Effector CD8-positive, alpha-beta T cell (primary cell): ENCODE results near the gene CCDC187.

Source experiments
- DNase-seq: peaks from one replicate; lab custom pipeline; 2025; lab: John Stamatoyannopoulos, UW

The CCDC187 gene

DNA sequence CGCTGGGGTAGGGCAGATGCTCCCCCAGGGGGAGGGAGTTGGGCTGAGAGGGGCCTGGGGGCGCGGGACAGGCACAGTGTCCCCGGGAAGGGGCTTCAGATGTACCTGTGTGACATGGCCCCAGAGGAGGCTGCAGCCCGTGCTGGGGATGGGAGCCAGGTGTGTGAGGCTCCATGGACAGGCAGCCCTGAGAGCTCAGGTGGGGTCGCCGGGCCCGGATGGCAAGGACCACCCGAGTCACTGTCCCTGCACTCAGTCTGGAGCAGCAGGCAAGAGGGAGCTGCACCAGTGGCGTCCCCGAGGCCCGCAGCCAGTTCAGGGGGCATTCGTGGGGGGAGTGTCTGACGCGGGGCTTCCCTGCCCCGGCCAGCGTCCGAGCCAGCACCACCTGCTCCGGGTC, 18.9 kb downstream of the CCDC187 start:
- DNase-seq, result no peak

DNA sequence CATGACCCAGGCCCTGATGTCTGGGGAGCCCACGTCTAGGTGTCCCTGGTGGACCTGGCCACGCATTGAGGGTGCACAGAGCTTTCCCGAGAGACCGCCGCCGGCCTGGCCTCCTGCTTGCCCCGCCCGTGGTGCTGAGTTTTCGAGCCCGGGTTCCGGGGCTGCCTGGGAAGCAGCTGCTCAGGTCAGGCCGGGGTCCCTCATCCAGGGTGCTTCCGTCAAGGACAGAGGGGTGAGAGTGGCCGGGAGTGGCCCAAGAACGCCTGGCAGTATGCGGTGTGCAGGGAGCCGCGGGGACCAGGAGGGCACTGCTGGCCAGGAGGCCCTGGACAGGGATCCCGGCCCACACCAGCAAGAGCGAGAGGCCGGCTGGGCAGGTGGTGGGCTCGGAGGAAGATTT, 19.6 kb downstream of the CCDC187 start:
- DNase-seq, result no peak

DNA sequence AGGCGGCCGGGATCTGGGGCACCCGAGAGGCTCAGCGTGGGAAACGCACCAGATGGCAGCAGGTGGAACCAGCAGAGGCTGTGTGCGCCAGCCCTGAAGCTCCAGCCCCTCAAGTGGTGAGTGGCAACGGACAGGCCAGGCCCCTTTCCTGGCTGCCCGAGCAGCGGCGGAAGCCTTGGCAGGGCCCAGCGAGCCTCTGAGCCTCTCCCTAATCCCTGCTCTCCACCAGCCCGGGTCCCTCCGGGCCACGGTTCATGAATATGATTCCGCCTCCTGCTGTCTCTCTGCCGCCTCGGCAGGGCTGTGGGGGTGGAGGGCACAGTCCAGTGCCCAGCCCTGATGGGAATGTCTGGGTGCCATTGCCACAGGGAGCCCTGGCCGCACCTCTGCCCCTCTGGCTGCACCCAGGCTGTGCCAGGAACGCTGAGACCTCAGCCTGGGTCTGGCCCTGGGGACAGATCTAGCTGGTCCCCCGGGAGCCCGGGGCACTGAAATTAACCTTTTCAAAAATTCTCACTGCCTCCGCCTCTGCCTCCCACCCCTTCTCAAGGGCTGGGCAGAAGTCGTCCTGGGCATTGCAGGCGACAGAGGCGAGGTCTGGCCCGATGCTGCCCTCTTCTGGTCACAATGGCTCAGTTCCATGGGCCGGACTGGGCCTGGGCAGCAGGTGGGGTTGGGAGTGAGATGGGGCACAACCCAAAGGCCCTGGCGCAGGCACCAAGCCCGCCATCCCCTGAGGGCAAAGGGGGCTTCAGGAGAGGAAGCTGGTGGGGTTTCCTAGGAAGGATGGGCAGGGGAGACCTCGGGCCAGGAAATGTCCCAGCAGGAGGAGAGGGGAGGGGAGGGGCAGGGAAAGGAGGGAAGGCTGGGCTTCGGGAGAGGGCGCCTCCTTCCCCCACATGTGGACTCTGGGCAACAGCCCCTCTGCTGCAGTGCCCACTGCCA, 20.3 kb downstream of the CCDC187 start:
- DNase-seq, result peak; percentile 49

DNA sequence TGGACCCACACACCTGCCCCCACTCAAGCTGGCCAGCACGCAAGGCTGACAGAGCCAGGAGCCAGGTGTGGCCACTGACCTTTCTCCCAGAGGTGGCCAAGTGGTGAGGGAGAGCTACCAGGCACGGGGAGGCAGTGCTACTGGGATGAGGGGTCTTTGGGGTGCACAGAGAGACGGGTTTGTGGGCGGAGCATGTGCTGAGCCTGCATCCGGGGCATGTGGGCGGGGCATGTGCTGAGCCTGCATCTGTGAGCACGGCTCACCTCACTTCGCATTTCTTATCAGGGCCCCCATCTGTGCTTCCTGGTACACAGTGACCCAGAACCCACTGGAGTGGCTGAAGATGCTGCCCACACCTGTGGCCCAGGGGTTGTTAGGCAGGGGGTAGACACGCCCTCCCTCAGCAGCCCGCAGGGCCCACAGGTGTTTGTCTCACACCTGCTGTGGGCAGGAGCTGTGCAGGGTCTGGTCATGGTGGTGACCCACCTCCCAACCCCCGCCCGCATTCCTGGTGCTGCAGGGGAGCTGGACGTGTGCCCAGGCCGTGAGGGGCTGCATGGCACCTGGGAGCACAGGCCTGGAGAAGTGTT, 21.5 kb downstream of the CCDC187 start:
- DNase-seq, result no peak

DNA sequence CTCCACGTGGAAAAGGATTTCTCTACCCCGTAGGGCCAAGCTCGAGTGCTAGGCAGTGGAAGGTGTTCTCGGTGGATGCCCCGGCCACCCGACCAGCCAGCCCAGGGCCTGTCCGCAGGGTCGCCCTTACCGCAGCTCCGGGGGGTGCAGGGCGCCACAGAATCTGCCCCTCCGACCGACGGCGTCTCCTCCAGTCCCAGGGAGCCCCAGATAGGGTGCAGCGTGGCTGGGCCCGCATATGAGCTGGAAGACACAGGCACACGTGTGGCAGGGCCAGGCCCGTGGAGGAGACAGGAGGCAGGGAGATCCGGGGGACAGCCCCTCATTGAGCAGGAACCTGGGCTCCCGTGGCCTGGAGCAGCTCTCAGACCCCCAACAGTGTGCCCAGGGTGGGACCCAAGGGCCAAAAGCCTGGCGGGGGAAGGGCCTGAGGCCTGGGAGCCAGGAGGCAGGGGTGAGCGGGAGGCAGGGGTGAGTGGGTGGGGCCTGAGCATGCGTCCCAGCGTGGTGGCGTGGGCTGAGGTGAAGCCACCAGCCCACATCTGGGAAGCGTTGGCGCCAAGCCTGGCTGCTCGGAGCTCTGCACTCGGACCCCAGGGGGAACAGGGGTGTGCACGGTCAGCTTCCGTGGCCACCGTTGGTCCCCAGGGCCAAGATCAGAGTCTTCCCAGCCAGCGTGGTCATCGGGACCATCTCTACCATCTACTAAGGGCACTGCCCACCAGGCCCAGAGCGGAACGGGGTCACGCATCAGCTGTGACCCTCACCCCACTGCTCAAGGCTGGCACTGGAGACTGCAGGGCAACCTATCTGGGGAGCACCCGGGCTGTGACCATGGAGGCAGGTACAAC, 22.2 kb downstream of the CCDC187 start:
- no peak for DNase-seq

DNA sequence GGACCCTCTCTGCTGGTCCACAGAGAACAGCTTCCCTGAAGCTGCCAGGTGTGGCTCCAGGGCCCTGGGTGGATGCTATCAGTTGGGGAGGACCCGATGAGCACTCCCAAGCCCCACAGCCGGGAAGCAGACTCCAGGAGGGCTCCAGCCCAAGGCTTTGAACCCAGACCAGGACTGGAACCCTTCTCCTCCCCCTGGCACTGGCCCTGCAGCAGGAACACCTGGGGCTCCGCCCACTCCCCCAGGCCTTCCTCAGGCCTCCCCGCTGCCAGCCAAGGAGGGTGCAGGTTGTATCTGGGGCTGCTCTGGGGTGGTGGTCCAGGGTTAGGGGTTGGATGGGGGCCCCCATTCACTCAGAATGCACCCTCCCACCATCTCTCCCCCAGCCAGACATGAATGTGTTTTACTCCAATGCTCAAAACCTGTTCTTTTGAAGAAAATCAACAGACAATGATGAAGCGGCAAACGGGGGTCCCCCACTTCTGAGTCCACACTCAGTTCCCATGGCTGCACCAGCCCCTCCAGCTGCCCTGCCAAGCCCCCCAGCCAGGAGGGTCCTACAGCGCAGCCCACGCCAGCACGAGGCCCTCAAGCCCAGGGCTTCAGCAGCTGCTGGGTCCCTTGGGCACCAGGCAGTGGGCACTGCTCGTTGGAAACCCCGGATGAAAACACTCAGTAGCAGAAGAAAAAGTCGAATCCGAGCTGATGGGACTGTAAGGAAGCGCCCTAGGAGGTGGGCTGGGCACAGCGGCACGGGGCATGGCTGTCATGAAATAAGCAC, 23.2 kb downstream of the CCDC187 start:
- DNase-seq, result no peak

DNA sequence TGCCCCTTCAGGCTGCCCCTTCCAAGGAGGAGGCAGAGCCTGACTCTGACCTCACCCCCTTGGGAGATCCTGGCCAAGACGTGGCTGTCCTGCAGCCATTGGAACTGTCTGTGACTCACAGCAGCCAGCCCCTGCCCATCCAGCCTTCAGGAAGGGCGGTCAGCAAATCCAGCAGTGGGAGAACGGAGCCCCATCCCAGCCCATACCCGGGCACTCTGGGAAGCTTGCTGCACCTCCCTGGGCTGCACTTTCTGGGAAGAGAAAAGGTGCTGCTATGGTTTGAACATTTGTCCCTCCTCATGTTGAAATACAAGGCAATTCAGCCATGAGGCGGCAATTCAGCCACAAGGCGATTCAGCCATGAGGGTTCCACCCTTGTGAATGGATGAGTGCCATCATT, 24.4 kb downstream of the CCDC187 start:
- no peak for DNase-seq

DNA sequence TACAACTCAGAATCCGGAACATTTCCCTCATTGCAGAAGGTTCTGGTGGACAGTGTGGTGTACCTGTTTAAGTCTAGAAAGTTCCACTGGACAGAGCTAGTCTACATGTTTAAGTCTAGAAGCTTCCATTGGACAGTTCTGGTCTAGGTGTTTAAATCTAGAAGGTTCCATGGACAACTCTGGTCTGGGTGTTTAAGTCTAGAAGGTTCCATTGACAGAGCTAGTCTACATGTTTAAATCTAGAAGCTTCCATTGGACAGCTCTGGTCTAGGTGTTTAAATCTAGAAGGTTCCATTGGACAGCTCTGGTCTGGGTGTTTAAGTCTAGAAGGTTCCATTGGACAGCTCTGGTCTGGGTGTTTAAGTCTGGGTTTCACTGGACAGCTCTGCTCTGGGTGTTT, 25.0 kb downstream of the CCDC187 start:
- DNase-seq, result no peak

DNA sequence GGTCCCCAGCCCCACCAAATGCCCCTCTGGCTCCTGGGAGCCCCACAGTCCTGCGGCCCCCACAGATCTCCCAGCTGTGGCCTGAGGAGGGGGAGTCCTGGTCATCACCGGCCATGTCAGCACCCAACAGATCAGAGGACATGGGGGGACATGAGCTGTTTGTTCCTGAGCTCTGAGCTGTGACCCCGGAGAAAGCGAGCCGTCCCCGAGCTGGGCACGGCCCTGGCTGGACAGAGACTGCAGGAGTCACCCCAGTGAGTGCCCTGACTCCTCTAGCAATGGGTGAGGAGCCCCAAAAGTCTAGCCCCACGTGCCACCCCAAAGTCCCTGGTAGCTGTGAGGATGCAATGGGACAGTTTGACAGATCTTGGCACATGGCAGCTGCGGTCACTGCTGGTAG, 25.7 kb downstream of the CCDC187 start:
- DNase-seq, result no peak

DNA sequence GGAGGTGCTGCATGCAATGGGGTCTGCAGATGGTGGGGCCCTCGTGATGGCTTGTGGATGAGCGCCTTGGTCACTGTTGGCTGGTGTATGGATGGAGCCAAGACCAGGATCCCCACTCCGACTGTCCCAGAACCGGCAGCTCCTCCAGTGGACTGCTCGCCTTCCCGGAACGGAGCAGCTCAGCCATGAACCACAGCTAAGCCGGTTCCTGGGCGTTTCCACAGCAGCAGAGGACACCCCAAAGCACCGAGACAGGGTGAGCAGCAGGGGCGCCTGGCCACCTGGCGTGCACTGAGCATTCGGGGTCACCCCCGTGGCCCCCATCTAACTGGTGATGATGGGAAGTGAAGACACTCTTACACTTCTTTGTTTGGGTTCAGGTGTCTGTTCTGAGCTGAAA, 26.1 kb downstream of the CCDC187 start:
- DNase-seq, result no peak

DNA sequence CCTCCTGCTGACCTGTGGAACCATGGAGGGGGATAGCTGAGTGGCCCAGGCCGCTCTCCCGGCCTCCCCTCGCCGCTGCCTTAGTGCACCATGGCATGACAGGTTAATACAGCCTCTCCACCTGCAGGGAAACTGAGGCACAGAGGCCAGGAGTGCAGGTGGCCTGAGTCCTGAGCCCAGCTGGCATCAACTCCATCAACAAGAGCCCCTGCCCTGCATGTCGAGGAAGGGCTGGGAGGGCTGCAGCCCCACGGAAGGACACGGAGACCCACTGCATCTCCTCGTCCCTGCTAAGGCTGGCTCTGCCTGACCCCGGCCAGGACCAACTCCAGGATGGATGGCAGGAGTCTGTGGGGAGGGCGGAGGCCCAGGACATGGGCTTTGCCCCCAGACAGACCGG, 27.2 kb downstream of the CCDC187 start:
- DNase-seq, result no peak

DNA sequence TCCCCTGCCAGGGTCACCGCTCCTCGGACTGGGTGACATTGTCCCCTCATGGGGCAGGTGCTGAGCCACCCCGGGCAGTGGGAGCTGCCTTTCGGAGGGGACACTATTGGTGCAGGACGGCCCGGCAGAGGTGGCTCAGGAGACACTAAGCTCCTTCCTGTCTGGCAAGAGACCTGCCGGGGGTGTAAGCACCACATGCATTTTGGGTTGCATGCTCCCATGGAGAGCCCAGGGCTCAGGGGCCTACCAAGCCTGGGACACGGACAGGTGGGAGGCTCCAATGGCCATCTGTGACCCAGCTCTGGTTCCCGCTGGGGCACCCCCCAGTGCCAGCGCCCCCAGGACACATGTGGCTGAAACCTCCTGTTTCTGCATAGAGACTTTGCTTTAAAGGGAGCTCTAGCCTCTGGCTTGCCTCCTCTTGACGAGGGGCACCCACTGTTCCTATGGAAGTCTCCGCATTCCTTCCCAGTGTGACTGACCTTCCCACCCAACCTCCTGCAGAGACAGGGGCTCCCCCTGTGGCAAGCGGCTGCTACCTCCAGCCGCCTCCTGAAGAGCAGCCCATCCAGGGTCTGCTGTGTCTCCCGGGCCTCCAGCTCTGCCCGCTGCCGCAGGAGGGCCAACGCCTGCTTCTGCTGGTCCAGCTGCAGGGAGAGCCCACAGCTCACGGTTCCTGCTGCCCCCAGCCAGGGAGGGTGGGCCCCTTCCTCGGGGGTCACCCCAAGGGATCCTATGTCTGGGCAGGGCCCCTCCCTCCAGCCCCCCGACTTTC, 28.1 kb downstream of the CCDC187 start:
- DNase-seq, result no peak

DNA sequence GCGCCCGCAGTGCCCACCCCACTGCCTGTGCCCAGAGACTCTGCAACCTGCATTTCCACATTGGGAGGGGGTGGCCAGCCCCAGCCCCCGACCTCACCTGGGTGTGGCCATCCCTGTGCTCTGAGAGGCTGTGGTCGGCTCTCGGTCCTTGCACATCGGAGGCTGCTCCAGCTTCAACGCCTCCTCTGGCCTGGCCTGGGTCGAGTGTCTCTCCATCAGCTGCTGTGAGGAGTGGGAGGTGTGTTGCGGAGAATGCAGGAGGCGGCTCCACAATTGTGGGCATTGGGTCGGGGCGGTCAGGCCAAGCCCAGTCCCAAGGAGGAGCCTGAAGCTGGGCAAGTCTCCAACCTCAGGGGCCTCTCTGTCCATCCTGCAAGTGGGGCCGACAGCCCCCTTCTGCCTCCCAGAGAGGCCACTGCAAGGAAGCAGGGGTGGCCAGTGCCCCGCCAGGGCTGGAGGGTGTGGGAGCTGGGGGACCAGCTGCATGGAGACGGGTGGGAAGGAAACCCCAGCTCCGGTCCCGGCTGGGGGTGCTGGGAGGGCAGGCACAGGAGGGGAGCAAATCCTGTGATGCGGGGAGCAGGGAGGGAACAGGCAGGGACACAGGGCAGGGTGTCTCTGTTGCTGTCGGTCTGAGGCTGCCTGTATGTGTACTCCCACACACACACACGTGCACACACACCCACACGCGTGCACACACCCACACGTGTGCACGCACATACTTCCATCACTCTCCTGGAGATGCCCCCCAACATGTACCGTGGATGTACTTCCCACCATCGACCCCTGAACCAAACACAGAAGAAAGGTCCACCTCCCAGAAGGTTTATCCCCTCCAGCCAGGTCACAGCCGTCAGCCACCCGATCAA, 28.9 kb downstream of the CCDC187 start:
- DNase-seq, result no peak

DNA sequence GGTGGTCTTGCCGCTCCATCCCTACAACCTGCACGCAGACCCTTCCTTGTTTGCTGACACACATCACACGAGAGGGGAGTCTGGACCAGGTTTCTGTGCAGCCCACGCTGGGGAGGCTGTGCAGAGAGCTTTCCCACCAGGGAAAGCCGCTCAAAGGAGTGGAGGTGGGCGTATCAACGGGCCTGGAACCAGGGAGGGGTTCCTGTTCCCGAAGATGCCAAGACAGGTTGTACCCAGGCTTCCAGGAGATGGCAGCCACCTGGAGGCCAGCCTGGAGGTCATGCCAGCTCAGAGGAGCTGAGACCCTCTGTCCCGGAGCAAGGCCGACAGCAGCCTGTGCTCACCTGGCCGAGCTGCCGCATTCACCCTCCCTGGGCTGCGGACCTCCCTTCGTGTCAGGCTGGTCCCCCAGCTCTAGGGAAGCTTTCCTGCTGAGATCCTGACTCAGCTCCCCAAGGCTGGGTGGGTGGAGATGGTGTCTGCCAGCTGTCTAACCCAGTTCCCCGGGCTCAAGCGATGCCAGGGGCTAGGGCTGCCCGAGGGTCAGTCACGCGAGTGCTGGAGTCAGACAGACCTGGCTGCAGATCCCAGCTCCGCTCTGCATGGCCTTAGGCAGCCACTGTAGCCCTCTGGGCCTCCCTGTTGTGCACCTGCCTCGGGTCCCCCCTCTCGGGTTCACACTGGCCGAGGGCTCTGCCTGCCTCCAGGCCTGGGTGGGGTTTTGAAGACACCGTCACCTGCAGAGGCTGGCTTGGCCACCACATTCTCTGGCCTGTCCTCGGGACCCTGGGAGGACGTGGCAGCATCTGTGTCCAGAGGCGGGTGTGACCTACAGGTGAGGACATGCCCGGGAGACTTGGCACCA, 29.7 kb downstream of the CCDC187 start:
- no peak for DNase-seq

DNA sequence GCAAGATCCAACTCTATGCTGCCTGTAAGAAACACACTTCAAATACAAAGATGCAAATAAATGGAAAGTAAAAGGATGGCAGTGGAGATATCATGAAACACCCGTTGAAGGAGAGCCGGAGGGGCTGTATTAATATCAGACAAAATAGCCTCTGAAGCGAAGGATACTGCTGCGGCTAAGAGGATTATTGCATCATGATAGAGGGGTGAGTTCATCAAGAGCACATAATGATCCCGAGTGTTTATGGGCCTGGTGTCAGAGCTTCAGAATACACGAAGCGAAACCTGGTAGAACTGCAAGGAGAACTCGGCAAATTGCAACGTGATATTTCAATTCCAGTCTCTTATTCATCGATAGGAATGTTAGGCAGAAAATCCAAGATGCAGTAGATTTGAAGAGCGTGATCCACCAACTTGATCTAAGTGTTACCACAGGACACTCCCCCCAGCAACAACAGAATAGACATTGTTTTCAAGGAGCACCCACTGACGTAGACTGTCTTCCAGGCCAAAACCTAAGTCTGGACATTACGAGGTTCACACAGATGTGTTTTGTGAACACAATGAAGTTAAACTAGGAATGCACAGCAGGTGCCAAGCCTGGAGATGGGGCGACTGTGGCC, 30.5 kb downstream of the CCDC187 start:
- no peak for DNase-seq

DNA sequence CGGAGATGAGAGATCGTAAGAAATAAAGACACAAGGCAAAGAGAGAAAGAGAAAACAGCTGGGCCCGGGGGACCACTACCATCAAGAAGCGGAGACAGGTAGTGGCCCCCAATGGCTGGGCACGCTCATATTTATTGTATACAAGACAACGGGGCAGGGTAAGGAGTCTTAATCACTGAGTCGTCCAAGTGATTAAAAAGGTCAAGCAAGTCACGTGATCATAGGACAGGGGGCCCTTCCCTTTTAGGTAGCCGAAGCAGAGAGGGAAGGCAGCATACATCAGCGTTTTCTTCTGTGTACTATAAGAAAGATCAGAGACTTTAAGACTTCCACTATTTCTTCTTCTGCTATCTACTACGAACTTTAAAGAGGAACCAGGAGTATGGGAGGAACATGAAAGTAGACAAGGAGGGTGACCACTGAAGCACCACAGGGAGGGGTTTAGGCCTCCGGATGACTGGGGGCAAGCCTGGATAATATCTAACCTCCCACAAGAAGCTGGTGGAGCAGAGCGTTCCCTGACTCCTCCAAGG, 33.7 kb downstream of the CCDC187 start:
- no peak for DNase-seq

DNA sequence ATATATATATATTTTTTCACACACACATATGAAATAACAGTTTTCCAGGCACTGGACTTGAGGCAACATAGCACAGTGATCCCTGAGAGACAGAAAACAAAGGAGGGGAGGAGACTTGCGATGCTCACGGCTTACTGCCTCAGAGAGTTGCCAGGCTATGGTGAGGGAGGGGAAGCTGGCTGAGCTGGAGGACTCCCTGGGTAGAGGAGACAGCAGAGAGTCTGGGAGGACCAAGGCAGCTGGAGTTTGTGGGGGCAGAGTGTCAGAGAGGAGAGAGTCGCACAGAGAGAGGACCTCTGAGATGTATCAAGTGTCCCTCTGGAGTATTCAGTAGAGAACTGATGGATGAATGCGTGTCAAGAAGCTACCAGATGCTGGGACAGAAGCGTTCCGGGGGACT, 35.2 kb downstream of the CCDC187 start:
- DNase-seq, result no peak

DNA sequence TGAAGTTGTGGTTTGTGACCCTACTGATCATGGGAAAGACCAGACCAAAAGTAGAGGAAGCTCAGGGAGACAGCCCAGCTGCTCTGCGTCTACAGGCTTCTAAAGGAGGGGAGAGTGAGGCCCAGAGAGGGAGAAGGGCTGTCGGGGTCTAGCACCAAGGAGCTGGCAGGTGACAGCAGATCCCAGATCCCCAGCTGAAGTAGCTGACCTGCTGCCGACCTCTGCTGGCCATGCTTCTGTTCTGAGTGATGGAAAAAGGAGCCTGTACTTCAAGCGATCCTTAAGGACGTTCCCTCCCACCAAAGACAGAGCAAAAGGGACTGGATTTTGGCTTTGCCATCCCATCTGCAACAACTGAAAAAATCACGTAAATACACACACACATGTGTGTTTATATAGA, 35.6 kb downstream of the CCDC187 start:
- no peak for DNase-seq
